HG03439 (cell line): ENCODE results near the gene ARX.

ENCODE experiments used
- ATAC-seq: cut with Tn5 transposase; IDR thresholded peaks from one replicate; pipeline ENCODE4 v1.9.1; 2021; ENCODE audit warnings: mild to moderate bottlenecking, moderate library complexity; ENCODE audit not compliant: unreplicated experiment

Gene ARX

DNA sequence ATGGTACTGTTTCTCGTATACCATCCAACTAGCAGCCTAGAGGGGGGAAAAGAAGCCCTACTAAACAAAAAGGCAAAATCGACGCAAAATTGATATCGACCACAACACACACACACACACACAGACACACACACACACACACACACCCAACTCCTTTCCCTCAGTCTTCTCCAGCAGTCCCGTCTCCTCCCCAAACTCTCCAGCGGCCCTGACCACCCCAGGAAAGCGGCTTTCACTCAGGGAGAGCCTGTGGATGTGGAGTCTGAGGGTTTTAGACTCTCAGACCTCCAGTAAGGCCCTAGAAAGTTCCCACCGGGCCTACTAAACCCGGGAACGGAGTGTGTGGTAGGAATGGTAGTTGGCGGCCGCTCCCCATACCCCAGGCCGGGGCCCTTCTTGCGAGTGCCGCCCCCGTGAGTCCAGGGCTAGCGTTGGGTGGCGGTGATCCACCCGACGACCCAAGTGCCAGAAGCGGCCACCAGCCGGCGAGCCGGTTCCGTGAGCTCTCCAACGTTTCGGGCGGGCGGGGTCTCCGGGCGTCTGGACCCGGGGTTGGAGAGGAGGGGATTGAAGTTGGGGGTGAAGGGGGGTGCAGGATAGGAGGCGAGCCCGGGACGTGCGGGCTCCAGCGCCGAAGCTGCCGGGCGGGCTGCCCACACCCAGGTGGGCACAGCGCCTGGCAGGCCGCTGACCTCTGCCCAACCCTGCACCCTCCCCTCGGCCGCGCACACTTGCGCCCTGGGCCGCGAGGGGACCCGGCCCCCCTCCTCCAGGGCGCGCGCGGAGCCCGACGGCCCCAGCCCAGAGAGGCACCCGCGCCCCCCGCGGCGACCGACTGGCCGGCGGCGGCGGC is 13.7 kb downstream of the ARX start:
- ATAC-seq, result no peak

DNA sequence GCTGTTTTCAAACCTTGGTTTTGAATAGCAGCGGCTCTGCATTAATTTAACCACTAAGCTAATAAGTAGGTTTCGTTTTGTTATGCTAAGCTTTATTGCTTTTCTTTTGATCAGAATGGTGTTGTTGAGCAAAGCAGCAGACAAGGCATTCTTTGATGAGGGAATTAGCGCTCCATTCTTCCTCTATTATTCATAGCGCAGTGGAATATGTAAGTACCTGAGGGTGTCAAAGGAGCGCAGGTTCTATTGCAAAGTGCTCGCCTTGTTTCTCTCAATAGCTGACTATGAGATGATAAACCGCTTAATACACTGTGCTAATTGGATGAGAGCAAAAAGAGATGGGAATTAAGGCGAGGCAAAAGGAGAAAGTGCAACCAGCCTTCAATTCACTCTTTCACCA is 16.3 kb downstream of the ARX start:
- no peak for ATAC-seq

DNA sequence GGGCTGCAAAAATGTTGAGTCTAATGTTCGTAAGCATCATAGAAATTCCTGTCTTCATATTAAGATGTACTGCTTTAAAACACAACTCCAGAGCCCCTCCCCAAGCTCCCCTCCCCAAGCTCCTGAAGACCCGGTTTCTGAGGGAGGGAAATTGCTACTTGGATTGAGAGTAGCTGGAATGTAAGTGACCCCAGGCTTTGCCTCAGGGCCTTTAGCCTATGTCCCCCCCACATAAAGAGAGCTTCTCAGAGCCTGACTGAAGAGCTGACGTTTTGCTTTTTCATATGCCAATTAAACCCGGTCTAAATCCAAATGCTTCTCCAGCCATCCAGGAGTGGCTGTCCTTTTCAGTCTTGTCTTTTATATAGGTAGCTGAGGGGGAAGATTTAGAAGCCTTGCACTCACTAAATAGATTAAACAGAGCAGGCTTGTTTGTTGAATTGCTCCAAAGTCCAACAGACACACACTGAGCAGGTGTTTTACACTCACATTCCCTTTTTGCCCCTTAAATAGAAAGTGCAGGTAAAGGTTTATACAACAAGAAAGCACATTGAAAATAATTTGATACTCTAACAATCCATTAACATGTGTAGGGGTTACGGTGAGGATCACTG is 19.6 kb downstream of the ARX start:
- no peak for ATAC-seq

DNA sequence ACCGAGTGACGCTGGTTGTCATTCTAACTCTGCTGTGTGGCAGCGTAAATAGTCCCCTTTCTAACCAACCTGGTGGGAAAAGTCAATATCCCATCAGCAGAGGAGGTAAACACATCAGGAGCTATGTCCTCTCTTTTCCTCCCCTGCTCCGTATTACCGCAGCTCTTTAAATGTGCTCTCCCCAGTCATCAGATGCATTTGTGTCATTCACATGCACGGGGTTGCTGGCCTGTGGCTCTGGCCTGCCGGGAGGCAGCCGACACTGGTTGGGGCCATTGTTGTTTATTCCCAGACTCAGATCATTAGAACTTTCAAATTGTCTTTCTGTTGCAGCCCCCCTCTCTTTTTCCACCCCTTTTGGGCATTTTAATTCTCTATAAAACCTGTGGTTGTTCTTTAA is 21.9 kb downstream of the ARX start:
- ATAC-seq, result no peak

- no peak for ATAC-seq
Measured at GRCh38 chrX:24990535-24990934, 25.2 kb downstream of the ARX start.

GRCh38 chrX:24988314-24988713 is 27.5 kb downstream of the ARX start:
- no peak for ATAC-seq

GRCh38 chrX:24987731-24988130 is 28.0 kb downstream of the ARX start:
- no peak for ATAC-seq

DNA sequence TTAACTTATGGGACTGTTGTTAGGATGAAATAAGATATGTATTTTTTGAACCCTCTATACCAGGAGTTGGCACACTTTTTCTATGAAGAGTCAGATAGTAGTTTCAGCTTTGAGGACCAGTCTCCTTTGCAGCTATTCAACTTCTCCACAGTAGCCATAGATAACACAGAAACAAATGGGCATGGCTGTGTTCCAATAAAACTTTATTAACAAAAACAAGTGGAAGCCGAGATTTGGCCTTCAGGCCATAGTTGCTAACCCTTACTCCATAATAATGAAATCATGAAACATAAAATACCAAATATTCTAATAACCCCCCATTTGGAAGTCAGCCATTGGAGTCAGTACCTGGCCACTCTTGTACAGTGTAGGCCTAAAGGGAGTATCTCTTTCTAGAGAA is 30.6 kb downstream of the ARX start:
- ATAC-seq, result no peak

GRCh38 chrX:24983931-24984330 is 31.8 kb downstream of the ARX start:
- ATAC-seq, result no peak

DNA sequence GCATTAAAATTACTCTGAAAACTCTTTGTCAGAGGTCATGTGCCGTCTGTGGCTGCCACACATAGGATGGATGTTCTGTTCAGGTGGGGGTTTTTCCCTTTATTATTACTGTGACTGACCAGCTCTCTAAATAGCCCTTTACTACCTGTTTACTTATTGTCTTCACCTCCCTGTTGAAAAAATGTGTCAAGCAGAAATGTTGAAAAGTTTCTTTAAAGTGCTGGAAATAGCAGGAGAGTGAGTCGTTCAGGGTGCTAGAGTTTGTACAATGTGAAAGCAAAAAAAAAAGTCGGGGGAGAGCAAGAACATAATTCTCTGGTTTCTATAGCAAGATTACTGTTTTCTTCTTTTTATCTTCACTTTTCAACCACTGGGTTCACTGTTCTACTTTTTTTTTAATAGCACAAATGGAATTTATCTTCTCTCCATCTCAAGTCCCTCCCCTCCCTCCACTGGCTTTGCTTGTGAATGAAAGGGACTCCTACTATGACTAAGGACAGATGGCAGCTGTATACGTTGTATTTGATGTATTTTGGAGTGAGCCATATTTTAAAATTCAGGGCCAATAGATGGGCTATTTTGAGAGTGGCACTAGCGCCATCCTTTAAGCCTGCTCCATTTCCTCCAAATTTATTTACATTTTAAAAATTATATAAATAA is 33.3 kb downstream of the ARX start:
- ATAC-seq, result no peak

- ATAC-seq, result no peak
Measured at GRCh38 chrX:24981030-24981429, 34.7 kb downstream of the ARX start.

- no peak for ATAC-seq
Measured at GRCh38 chrX:24979081-24979480, 36.7 kb downstream of the ARX start.

GRCh38 chrX:24969812-24970211 is 46.0 kb downstream of the ARX start:
- no peak for ATAC-seq

GRCh38 chrX:24965372-24965771 is 50.4 kb downstream of the ARX start:
- ATAC-seq, result no peak

DNA sequence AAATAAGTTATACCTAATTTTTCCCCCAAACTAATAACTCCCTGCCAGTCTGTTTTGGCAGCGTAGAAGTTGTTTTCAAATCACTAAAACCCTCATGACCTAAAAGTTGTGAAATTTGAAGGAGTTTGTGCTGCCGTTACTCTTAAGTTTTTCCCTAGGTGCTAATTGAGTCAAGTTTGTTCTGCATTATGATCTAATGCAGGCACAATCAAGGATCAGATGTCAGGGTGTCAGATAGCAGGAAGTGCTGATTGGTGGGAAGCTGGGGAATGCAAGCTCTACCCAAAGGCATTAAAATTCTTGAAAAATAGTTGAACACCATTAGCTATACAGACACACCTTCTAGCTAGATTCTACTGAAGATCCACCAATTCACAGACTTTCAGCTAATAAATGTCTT is 51.9 kb downstream of the ARX start:
- ATAC-seq, result no peak

- ATAC-seq, result no peak
Measured at GRCh38 chrX:24961809-24962208, 54.0 kb downstream of the ARX start.

GRCh38 chrX:24956828-24957227 is 58.9 kb downstream of the ARX start:
- ATAC-seq, result no peak

- no peak for ATAC-seq
Measured at GRCh38 chrX:24955372-24955930, 60.3 kb downstream of the ARX start.

DNA sequence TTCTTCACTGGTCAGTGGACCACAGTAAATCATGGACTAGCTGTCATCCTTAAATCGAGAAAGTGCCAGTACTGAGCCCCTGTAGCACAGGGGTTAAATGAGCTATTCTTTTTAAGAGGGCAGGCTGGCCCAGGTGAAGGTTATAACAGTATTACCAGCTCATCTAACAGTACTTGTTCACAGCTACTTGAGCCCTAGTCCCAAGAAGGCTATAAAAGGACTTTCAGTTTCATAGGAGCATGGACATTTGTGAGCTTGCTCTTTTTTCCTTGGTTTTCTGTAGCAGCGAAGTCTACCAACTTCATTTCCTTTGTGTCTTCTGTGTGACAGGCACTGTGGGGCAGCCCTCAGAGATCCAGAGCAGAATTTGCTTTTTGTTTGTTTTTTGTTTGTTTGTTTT is 61.0 kb downstream of the ARX start:
- ATAC-seq, result no peak
